Activated T-helper 1 cell treated with anti-CD3 and anti-CD28 coated beads, Interleukin-12 subunit alpha, Interleukin-12 subunit beta, Interleukin-2, Interleukin-4 antibody, amounts not matched to agents 30 ng/mL and 10 ng/mL and 1 ng/mL, durations not matched to agents 14 hours and 24 hours and 36 hours (primary cell): Measurements from ENCODE around the gene NAT16. TPM values are rescaled to one million over a fixed set of nuclear protein-coding genes. Genes with fewer than 3 reads are reported as not detected.

ENCODE experiments used
- DNase-seq: peaks from one replicate; pipeline ENCODE4 v3.0.0; 2021; ENCODE audit warnings: low spot score
- H3K27ac Mint-ChIP-seq: one replicate; pipeline ENCODE4 v1.8.0; 2021; ENCODE audit warnings: mild to moderate bottlenecking, mixed read lengths
- H3K27me3 Mint-ChIP-seq: one replicate; pipeline ENCODE4 v1.8.0; 2022; ENCODE audit warnings: mild to moderate bottlenecking, moderate library complexity, mixed read lengths; ENCODE audit not compliant: insufficient read depth
- H3K36me3 Mint-ChIP-seq: one replicate; pipeline ENCODE4 v1.8.0; 2021; ENCODE audit warnings: low read depth, mixed read lengths
- H3K4me1 Mint-ChIP-seq: one replicate; pipeline ENCODE4 v1.8.0; 2021; ENCODE audit warnings: low read depth, mixed read lengths
- H3K4me3 Mint-ChIP-seq: one replicate; pipeline ENCODE4 v1.8.0; 2021; ENCODE audit warnings: mild to moderate bottlenecking, moderate library complexity, mixed read lengths
- H3K9me3 Mint-ChIP-seq: one replicate; pipeline ENCODE4 v1.8.0; 2021; ENCODE audit warnings: mixed read lengths
- intact Hi-C: fragments of 100-400 bp; cut with micrococcal nuclease; formaldehyde crosslinking; loops from one replicate; pipeline ENCODE4 v1.15.1; 2024
- total RNA-seq: library from RNA; stranded (reverse); gene quantifications from 2 replicates; pipeline ENCODE4 v1.2.3, GENCODE V29; 2022

The NAT16 gene
- total RNA-seq, 1 donor from 2014 or later, result 0.08 TPM

DNA sequence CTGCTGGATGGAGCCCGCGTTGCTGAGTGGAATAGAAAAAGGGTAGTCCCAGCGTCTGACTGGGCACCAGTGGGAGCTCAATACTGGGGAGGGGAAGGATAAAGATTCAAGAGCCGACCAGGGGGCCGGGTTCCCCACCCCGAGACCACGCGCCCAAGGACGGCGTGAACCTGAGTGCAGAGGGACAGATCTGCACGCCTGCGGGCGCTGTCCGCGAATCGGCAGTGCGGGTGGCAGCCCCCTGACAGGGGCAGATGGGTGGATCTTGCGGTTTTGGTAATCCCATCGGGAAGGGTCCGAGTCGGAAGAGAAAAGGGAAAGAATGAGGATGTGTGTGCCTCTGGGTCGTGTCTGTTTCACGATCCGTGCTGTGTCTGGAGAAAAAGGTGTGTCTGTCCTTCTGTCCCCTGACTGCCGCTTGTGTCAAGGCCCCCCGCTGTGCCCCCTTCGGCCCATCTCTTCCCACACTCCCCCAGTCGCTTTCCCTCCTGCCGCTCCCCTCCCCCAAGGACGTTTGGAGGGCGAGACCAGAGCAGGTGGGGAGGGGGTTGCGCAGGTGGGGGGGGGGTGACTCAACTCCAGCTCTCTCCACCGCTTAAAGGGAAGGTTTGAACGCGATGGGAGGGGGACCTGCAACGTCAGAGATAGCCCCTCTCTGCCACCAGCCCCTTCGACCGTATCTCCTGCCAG lies 14.0 kb downstream of the NAT16 start:
- no peak for DNase-seq
- Mint-ChIP-seq H3K4me1 (peaks cover 60% of the 10 kb centered on the region), H3K27me3 (peaks cover 69% of the 10 kb centered on the region), H3K36me3 (peaks cover 7% of the 10 kb centered on the region), H3K9me3 (no peaks in the 10 kb centered on the region), H3K4me3 (peak overlapping the region; percentile 85), H3K27ac (peak overlapping the region; percentile 82)
- intact Hi-C loops, result loop anchor here (1.0 to 2.0 kb wide), 3 partner anchors 8 to 277 kb away; partner anchors contain the start of genes AP1S1 and UFSP1

DNA sequence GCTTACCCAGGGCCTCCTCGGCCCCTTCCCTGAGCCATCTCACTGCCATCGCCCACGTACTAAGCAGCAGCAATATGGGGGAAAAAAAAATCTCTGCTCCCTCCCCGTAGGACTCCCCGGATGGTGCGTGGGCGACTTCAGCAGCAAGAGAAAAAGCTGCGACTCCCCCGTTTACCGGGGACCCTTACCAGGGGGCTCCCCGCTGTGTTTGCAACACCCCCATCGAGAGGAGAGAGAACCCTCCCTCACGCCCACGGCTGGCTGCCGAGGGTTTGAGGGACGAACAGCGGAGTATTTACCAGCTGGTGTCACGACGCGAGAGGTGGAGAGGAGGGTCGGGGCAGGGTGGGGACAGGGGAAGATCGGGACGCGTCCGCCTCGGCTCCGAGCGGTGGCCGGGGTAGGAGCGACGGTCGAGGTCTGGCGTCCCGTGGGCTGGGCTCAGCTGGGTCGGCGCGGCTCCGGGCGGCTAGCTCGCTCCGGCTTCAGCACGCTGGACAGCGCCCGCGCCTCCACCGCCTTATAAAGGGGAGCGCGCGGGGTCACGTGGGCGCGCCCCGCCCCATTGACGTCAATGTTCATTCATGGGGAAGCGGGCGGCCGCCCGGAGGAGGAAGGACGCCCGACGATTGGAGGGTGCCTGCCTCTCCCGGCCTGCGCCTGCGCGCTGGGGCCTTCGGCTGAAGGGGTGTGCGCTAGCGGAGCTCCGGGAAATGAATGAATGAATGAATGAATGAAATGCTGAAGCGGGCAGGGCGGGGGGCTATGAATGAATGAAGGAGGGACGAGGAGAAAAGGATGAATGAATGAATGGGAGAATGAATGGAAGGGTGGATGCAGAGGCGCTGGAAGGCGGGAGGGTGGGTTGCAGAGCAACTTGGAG lies 14.8 kb downstream of the NAT16 start, which contains the start of gene VGF:
TSS of gene VGF (minus strand) at position 495 of the 883 bp plus-strand sequence. CDS start 726 bp downstream, outside the sequence.
- Mint-ChIP-seq H3K27me3 (peaks cover 61% of the 10 kb centered on the region), H3K9me3 (no peaks in the 10 kb centered on the region), H3K27ac (peak within 1 kb of the TSS; percentile 82), H3K36me3 (peaks cover 11% of the 10 kb centered on the region), H3K4me1 (peaks cover 52% of the 10 kb centered on the region), H3K4me3 (peak within 1 kb of the TSS; percentile 85)
- DNase-seq, result peak; percentile 92
- intact Hi-C loops, result loop anchor here (1.0 to 2.0 kb wide), 3 partner anchors 9 to 277 kb away; partner anchors contain the start of genes AP1S1 and UFSP1

DNA sequence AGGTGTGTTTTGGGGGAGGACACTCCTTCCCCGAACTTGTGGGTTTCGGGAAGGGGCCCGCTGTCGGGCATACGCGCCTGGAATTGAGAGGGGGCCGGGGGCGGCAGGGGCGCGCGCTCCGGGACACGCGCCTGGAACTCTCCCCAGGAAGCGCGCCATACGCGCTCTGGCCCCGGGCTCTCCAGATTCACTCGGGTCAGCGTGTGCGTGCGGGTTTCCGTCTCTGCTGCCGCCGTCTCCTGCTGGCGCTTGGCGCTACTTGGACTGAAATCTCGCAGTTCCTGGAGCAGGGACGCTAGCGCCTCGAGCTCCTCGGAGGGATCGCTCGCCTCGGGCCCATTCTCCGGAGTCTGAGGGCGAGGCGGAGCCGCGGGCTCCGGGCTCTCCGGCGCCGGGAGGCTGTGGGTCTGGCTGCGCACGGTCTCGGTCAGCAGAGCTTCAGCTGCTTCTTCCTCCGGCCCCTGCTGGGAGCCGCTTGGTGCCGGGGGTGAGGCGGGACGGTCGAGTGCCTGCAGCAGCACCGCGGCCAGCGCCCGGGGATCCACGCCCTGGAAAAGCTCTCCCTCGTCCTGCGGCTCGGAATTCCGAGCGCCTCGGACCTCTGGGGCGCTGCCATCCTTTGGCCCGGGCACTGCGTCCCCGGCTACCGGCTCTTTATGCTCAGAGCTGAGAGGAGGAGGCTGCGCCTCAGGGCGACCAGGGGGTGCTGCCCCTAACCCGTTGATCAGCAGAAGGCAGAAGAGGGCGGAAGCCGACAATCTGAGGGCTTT lies 15.8 kb downstream of the NAT16 start:
- Mint-ChIP-seq H3K4me3 (peak overlapping the region; percentile 85), H3K27me3 (peaks cover 53% of the 10 kb centered on the region), H3K4me1 (peaks cover 44% of the 10 kb centered on the region), H3K9me3 (no peaks in the 10 kb centered on the region), H3K27ac (peak overlapping the region; percentile 29), H3K36me3 (peaks cover 12% of the 10 kb centered on the region)
- intact Hi-C loops, result loop anchor here (2.0 kb wide), 1 partner anchor 275 kb away; the partner anchor contains the start of gene UFSP1
- DNase-seq, result no peak

DNA sequence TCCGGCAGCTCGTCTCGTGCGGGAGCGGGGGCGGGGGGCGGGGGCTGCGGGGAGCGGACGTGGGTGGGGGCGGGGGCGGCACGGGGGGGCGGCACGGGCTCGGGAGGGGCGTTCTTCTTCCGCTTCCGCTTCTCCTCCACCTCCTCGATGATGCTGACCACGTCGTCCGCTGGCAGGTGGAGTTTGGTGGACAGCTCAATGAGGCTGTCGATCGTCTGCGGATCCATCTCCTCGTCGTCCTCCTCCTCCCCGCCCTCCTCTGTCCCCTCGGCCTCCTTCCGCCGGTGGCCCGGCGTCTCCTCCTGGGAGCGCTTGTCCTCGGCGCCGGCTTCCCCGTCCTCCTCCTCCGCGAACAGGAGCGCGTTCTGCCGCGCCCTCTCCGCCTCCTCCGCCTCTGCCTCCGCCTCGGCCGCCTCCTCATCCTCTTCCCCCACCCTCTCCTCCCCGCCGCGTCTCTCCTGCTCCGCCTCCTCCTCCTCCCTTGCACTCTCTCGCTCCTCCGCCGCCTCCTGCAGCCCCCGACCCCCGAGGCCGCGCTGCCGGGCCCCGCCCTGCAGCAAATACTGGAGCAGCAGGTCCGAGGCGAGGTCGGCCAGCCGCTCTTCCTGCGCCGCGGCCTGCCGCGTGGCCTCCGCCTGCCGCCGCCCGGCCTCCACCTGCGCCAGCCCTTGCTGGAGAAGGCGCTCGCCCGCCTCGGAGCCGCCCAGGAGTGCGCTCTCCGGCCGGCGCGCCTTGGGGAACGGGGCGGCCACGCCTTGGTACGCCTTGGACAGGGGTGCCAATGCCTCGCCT lies 16.6 kb downstream of the NAT16 start:
- peaks cover 47% of the 10 kb centered on the region for H3K27me3 Mint-ChIP-seq
- H3K27ac Mint-ChIP-seq, result no peak overlapping the region
- DNase-seq, result peak; percentile 42
- H3K4me3 Mint-ChIP-seq, result peak overlapping the region; percentile 71
- H3K9me3 Mint-ChIP-seq, result no peaks in the 10 kb centered on the region
- peaks cover 12% of the 10 kb centered on the region for H3K36me3 Mint-ChIP-seq
- intact Hi-C loops, result loop anchor here (2.0 kb wide), 1 partner anchor 275 kb away; the partner anchor contains the start of gene UFSP1
- peaks cover 37% of the 10 kb centered on the region for H3K4me1 Mint-ChIP-seq

DNA sequence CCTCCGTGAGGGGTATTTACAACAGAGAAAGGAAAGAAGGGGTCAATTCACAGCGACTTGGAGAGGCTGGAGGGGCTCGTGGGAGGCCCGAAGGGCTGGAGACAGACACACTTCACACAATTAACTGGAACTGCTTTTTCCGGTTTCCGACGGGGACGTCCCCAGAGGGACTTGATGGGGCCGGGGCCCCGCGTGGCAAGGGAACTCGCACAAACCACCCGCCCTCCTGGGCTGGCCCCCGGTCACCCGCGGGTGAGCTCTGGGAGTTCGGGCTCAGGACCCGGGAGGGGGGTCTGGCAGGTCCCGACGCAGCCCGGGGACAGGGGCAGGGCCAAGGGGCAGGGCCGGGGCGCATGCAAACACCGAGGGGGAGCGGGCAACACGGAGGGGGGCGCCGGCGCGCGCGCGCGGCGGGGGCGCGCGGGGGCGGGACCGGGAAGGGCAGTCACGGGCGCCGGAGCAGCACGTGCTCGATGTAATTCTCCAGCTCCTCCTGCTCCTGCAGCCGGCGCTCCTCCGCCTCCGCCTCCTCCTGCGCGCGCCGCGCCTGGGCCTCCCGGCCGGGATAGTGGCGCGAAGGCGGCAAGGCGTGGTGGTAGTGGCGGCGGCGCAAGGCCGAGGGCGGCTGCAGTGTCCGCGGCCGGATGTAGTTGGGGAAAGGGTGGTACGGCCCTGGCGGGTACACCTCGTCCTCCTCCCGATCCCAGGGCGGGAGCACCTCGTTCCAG lies 17.4 kb downstream of the NAT16 start:
- Mint-ChIP-seq H3K36me3 (peaks cover 16% of the 10 kb centered on the region), H3K27me3 (peaks cover 39% of the 10 kb centered on the region), H3K9me3 (no peaks in the 10 kb centered on the region), H3K4me1 (peaks cover 31% of the 10 kb centered on the region), H3K27ac (peak overlapping the region; percentile 34), H3K4me3 (peak overlapping the region; percentile 68)
- intact Hi-C loops, result no loop called here
- no peak for DNase-seq

DNA sequence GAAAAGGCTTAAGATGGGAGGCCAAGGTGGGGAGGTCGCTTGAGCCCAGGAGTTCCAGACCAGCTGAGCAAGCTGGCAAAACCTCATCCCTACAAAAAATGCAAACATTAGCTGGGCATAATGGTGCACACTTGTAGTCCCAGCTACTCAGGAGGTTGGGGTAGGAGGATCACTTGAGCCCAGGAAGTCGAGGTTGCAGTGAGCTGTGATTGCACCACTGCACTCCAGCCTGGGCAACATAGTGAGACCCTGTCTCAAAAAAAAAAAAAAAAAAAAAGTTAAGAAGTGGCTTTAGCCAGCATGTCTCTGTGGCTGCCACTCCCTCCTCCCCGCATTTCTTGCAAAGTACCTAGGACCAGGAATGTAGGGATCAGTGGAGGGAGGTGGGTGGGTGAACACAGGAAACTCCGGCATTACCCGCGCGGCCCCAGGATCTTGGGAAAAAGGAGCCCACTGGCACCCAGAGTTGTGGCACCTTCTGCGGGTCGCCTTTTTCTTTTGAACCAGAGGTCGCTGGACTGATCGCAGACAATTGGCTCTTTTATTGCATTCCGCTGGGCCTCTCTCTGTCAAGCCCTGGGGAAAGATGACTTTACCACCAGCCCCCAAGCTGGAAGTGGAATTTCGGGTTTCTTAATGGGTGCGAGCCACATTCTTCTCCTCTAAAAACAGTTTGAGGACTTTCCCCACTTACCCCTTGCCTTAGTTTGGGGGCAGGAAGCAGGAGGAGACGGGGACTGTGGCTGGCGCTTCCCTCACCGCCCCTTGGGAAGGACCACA lies 18.2 kb downstream of the NAT16 start:
- no peak for DNase-seq
- Mint-ChIP-seq H3K27ac (peak overlapping the region; percentile 34), H3K9me3 (no peaks in the 10 kb centered on the region), H3K4me3 (peak overlapping the region; percentile 68), H3K36me3 (peaks cover 16% of the 10 kb centered on the region), H3K4me1 (peaks cover 23% of the 10 kb centered on the region), H3K27me3 (peaks cover 31% of the 10 kb centered on the region)
- intact Hi-C loops, result no loop called here

DNA sequence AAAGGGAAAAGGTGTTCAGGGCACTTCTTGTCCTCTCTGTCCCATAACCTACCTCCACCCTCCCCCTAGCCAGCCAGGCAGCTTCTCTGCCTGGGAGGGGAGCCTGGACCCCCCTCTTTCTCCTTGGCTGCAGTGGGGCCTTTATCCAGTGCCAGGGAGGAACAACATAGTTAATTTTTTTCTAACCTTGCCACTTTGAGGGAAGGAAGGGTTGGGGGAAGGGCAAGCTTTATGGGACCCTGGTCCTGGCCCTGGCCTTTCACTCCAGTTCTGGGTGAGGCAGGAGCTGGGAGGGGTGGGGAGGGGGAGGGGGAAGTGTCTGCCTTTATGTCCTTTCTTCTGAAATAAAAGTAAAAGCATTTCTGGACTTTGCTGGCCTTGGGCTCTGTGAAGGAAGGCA lies 19.2 kb downstream of the NAT16 start:
- Mint-ChIP-seq H3K36me3 (peaks cover 18% of the 10 kb centered on the region), H3K4me1 (peaks cover 14% of the 10 kb centered on the region), H3K27ac (no peak overlapping the region), H3K4me3 (no peak overlapping the region), H3K27me3 (peaks cover 24% of the 10 kb centered on the region), H3K9me3 (no peaks in the 10 kb centered on the region)
- intact Hi-C loops, result no loop called here
- DNase-seq, result no peak

DNA sequence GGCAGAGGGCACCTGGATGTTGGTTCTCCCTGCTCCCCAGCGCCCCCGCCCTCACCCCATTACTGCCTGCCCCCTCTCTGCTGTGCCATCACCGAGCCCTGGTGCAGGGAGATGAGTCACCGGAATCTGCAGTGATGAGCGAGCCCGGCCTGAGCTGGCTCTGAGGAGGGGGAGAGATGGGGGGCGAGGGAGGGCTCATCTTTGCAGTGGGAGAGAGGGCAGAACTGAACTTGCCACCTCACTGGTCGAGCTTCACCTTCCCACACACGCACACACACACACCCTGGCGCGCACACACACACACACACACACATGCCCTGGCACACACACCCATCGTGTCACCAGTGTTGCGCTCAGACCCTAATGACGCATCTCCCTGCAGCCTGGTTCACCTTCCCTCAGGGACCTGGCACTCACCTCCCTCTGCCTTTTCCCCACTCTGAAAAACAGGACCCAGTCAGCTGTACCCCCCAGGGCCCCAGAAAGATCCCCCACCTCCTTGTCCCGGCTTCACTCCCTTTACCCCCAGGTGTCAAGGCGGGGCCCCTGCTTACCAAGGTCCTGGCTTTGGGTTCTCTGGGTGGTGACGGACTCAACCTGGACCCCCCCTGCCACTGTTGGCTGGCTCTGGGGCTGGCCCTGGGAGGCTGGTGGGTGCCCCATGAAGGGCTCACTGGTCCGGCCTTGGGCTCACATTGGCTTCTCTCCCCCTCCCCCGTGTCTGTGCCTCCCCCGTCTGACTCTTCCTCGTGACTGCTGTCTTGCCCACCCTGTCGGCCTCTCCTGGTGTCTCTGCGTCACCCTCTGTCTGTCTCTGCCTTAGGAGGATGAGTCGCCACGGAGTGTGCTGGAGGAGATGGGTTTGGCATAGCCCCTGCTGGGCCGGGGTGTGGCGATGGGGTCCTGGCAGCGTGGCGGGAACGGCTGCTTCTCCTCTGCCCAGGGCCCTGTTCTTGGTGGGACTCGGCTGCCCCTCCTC lies 20.1 kb downstream of the NAT16 start:
- peaks cover 13% of the 10 kb centered on the region for H3K4me1 Mint-ChIP-seq
- no peaks in the 10 kb centered on the region for H3K9me3 Mint-ChIP-seq
- no peak overlapping the region for H3K4me3 Mint-ChIP-seq
- peaks cover 15% of the 10 kb centered on the region for H3K27me3 Mint-ChIP-seq
- peaks cover 20% of the 10 kb centered on the region for H3K36me3 Mint-ChIP-seq
- H3K27ac Mint-ChIP-seq, result no peak overlapping the region
- intact Hi-C loops, result no loop called here
- DNase-seq, result no peak

DNA sequence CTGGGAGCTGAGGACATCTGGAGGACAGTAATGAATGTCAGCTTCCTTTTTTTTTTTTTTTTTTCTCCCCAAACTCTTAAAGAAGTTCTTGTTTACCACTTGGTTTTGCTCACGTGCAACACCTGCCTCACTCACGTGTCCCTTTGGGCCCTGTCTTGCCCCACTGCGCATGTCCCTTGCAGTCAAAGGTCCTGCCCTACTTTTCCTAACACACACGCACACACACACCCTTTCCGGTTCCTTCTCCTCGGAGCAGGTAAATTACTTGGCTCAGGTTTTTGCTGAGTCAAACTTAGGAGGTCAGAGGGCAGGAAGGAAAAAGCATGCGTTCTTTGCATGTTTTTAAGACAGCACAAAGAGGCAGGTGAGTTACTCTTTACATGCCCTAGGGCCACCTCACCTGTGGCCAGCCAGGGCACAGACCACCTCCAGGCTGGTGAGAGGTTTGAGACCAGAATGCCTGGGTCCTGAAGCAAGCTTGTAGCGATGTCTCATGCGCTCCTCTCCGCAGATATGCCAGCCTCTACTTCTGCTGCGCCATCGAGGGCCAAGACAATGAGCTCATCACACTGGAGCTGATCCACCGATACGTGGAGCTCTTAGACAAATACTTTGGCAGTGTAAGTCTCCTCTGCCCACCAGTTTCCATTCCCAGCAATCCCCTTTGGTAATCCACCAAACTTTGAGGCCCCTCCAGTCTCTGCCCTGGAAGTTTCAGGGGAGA lies 23.1 kb downstream of the NAT16 start:
- Mint-ChIP-seq H3K36me3 (peaks cover 20% of the 10 kb centered on the region), H3K27me3 (peaks cover 11% of the 10 kb centered on the region), H3K4me1 (peaks cover 14% of the 10 kb centered on the region), H3K4me3 (peak overlapping the region; percentile 21), H3K9me3 (no peaks in the 10 kb centered on the region), H3K27ac (no peak overlapping the region)
- no peak for DNase-seq
- intact Hi-C loops, result no loop called here

DNA sequence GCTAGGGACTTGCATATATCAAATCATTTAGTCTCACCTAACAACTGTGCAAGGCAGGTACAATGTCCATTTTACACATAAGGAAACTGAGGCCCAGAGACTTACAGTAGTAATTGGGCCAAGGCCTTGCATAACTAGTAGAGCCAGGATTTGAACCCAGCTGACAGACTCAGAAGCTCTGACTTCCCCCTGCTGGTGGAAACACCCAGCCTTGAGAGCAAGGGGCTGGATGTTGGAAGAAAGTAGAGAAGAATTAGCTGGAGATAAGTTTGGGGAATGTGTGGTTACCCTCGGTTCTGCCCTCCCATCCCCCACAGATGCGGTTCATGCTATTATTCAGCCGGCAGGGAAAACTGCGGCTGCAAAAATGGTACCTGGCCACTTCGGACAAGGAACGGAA lies 23.8 kb downstream of the NAT16 start:
- intact Hi-C loops, result no loop called here
- no peak for DNase-seq
- Mint-ChIP-seq H3K36me3 (peaks cover 18% of the 10 kb centered on the region), H3K4me1 (peaks cover 14% of the 10 kb centered on the region), H3K27me3 (peaks cover 11% of the 10 kb centered on the region), H3K9me3 (no peaks in the 10 kb centered on the region), H3K4me3 (no peak overlapping the region), H3K27ac (no peak overlapping the region)
